Measurements from ENCODE around the gene C22orf23. TPM values are rescaled to one million over a fixed set of nuclear protein-coding genes. Genes with fewer than 3 reads are reported as not detected.

C22orf23 gene
- total RNA-seq, 1 donor from 2014 or later, result 0.82 TPM

DNA sequence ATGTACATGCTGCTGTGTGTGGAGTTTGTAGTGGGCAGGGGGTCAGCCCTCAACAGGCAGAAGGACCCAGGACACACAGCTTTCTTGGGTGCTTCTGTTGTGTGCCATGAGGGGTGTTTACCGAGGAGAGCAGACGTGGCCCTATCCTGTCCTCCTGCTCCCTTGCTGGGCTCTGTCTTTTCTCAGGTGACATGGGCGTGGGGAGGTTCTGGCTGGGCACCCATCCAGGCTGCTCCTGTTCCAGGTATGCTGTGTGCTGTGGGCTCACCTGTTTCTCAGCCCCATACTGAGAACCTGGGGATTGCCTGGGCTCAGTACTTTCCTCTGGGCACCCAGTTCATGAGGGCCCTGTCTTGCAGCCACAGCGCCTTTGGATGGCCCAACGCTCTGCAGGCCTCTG is 24.0 kb downstream of the C22orf23 start:
- H3K9me3 ChIP-seq (replicated peaks), result no peaks in the 10 kb centered on the region
- TF ChIP-seq, protein P1, sequence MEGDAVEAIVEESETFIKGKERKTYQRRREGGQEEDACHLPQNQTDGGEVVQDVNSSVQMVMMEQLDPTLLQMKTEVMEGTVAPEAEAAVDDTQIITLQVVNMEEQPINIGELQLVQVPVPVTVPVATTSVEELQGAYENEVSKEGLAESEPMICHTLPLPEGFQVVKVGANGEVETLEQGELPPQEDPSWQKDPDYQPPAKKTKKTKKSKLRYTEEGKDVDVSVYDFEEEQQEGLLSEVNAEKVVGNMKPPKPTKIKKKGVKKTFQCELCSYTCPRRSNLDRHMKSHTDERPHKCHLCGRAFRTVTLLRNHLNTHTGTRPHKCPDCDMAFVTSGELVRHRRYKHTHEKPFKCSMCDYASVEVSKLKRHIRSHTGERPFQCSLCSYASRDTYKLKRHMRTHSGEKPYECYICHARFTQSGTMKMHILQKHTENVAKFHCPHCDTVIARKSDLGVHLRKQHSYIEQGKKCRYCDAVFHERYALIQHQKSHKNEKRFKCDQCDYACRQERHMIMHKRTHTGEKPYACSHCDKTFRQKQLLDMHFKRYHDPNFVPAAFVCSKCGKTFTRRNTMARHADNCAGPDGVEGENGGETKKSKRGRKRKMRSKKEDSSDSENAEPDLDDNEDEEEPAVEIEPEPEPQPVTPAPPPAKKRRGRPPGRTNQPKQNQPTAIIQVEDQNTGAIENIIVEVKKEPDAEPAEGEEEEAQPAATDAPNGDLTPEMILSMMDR (IDR thresholded peaks at IDR 0.05; ENCODE audit: borderline replicate concordance), result no peak
- H3K27ac ChIP-seq (replicated peaks), result no peak overlapping the region
- H3K4me1 ChIP-seq, result peaks cover 43% of the 10 kb centered on the region
- H3K4me3 ChIP-seq, result no peak overlapping the region
- DNase-seq, result no peak
- H3K27me3 ChIP-seq (ENCODE audit: low read depth), result no peaks in the 10 kb centered on the region
- intact Hi-C loops (cut with micrococcal nuclease), result no loop called here
- H3K36me3 ChIP-seq, result peaks cover 69% of the 10 kb centered on the region

DNA sequence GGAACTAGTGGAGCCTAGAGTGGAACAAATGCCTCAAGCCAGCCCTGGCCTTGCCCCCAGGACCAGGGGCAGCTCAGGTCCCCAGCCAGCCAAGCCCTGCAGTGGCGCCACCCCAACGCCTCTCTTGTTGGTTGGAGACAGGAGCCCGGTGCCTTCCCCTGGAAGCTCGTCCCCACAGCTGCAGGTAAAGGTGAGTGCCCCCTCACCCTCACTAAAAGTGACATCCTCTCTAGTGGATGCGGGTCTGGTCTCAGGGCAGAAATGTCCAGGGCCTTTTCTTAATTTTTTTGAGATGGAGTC is 25.8 kb downstream of the C22orf23 start:
- H3K36me3 ChIP-seq, result peaks cover 80% of the 10 kb centered on the region

DNA sequence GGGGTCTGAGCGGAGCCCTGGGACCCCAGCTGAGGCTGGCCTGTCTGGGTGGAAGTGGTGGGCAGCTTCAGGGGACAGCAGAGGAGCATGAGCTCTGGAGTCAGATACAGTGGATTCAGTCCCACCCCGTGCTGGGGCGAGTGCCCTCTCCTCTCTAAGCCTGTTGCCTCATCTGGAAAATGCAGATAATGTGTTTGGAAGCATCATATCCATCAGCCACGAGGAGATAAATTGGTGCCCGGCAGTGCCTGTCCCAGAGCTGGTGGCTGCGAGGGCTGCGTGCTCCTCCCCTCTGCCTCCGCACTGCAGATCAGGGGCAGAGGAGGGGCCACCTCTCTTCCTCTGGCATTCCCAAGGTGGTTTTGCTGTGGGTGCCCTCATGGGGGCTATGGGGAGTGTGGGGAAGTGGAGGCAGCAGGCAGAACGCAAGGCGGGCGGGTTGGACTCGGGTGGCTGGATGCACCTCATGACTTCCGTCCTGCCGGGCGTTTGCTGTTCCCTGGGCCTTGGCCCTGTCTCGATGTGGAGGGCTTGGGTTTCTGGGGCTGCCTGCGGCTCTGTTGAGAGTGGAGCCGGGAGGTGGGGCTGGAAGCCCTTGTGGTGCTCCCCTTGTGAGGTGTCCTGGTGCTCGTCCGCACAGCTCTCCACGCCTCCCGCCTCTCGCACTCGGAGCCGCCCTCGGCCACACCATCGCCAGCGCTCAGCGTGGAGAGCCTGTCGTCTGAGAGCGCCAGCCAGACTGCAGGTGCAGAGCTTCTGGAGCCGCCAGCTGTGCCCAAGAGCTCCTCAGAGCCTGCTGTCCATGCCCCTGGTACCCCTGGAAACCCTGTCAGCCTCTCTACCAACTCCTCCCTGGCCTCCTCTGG is 26.4 kb downstream of the C22orf23 start:
- DNase-seq, result no peak
- Histone ChIP-seq H3K27ac (replicated peaks) (no peak overlapping the region), H3K36me3 (peaks cover 76% of the 10 kb centered on the region), H3K4me1 (peaks cover 19% of the 10 kb centered on the region), H3K4me3 (no peak overlapping the region), H3K27me3 (ENCODE audit: low read depth) (no peaks in the 10 kb centered on the region), H3K9me3 (replicated peaks) (no peaks in the 10 kb centered on the region)
- intact Hi-C loops (cut with micrococcal nuclease), result no loop called here
- TF ChIP-seq, protein P1 (IDR thresholded peaks at IDR 0.05; ENCODE audit: borderline replicate concordance), result no peak

More for the DNA sequence above, 25.8 kb downstream of the C22orf23 start:
- no peak for DNase-seq
- no peak overlapping the region for H3K27ac ChIP-seq (replicated peaks)
- TF ChIP-seq, protein P1 (IDR thresholded peaks at IDR 0.05; ENCODE audit: borderline replicate concordance), result no peak
- no peaks in the 10 kb centered on the region for H3K27me3 ChIP-seq (ENCODE audit: low read depth)
- H3K4me3 ChIP-seq, result no peak overlapping the region
- no peaks in the 10 kb centered on the region for H3K9me3 ChIP-seq (replicated peaks)
- H3K4me1 ChIP-seq, result peaks cover 25% of the 10 kb centered on the region
- intact Hi-C loops (cut with micrococcal nuclease), result no loop called here

DNA sequence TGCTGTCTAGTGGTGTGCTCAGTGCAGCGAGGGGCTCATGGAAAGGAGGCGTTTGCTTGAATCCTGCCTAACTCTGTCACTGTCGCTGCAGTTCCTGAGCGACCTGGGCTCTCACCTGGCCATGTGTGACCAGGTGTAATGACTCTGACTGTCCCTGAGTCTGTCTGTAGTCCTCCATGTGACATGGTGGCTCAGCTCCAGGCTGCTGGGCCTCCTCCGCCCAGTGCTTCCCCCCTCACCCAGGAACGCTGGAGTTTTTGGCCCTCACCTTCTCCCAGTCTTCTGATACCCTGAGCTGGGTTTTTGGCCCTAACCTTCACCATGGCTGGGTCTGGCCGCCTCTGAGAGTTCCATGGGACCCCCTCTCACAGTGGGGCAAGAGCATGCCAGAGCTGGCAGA is 27.0 kb downstream of the C22orf23 start:
- no peak for DNase-seq
- Histone ChIP-seq H3K4me3 (no peak overlapping the region), H3K27me3 (ENCODE audit: low read depth) (no peaks in the 10 kb centered on the region), H3K36me3 (peaks cover 78% of the 10 kb centered on the region), H3K9me3 (replicated peaks) (no peaks in the 10 kb centered on the region), H3K27ac (replicated peaks) (no peak overlapping the region), H3K4me1 (peaks cover 12% of the 10 kb centered on the region)
- TF ChIP-seq, protein P1 (IDR thresholded peaks at IDR 0.05; ENCODE audit: borderline replicate concordance), result no peak
- intact Hi-C loops (cut with micrococcal nuclease), result no loop called here

DNA sequence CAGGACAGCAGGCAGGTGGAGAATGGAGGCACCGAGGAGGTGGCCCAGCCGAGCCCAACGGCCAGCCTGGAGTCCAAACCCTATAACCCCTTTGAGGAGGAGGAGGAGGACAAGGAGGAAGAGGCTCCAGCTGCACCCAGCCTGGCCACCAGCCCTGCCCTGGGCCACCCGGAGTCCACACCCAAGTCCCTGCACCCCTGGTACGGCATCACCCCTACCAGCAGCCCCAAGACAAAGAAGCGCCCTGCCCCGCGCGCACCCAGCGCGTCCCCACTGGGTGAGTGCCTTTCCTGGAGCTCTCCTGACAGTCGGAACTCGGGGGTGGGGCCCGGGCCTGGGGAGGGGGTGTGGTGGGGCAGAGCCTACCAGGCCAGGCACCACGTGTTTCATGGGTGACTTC is 27.6 kb downstream of the C22orf23 start:
- Histone ChIP-seq H3K36me3 (peaks cover 84% of the 10 kb centered on the region), H3K4me3 (no peak overlapping the region), H3K9me3 (replicated peaks) (no peaks in the 10 kb centered on the region), H3K27ac (replicated peaks) (no peak overlapping the region), H3K4me1 (peaks cover 8% of the 10 kb centered on the region), H3K27me3 (ENCODE audit: low read depth) (no peaks in the 10 kb centered on the region)
- intact Hi-C loops (cut with micrococcal nuclease), result no loop called here
- TF ChIP-seq, protein P1 (IDR thresholded peaks at IDR 0.05; ENCODE audit: borderline replicate concordance), result no peak
- DNase-seq, result no peak

All from left ventricle myocardium inferior (tissue), 1 donor.